Natural killer cell treated with Interleukin-12 subunit alpha and Interleukin-12 subunit beta and Interleukin-15 and Interleukin-18, amount 100 ng/mL, for 72 hours (primary cell): Measurements from ENCODE around the gene DGKQ. TPM values are rescaled to one million over a fixed set of nuclear protein-coding genes. Genes with fewer than 3 reads are reported as not detected.

Experiments used
- ATAC-seq, 2 donors: fragments of 150-1000 bp; cut with Tn5 transposase in 1 of 2; sonication (Bioruptor Pico), chemical (Tn5 transposase) in 1 of 2; 2 replicates each; pipeline ENCODE4 v1.10.0; 2021
- DNase-seq: peaks from one replicate; pipeline ENCODE4 v3.0.0; 2022; ENCODE audit warnings: low spot score
- H3K27ac Mint-ChIP-seq, 2 donors: 1 replicate in 1 of 2; 2 replicates in 1 of 2; pipeline ENCODE4 v1.8.0; 2022; ENCODE audit warnings: mixed read lengths in 2 of 2, mild to moderate bottlenecking in 1 of 2, moderate library complexity in 1 of 2
- H3K27me3 Mint-ChIP-seq, 2 donors: 1 replicate in 1 of 2; 2 replicates in 1 of 2; pipeline ENCODE4 v1.8.0; 2022; ENCODE audit warnings: mixed read lengths in 2 of 2
- H3K36me3 Mint-ChIP-seq: one replicate; pipeline ENCODE4 v1.8.0; 2022; ENCODE audit warnings: mixed read lengths
- H3K4me1 Mint-ChIP-seq, 2 donors: 1 replicate in 1 of 2; 2 replicates in 1 of 2; pipeline ENCODE4 v1.8.0; 2022; ENCODE audit warnings: low read depth in 2 of 2, mixed read lengths in 2 of 2, mild to moderate bottlenecking in 1 of 2
- H3K4me3 Mint-ChIP-seq: one replicate; pipeline ENCODE4 v1.8.0; 2022; ENCODE audit warnings: mixed read lengths
- H3K9me3 Mint-ChIP-seq: 2 replicates; pipeline ENCODE4 v1.8.0; 2022; ENCODE audit warnings: mixed read lengths
- total RNA-seq, 2 donors: library from RNA; stranded (reverse); gene quantifications; one replicate each; pipeline ENCODE4 v1.2.3, GENCODE V29; 2022

DGKQ gene
- total RNA-seq, 2 donors from 2014 or later, result 15.4 to 19.6 TPM

- no peak for ATAC-seq
- DNase-seq, result no peak
- no peak within 1 kb of the TSS for H3K4me3 Mint-ChIP-seq
- peaks cover 3 to 4% of the 10 kb centered on the region in 2 donors for H3K27me3 Mint-ChIP-seq
- peaks cover 0 to 1% of the 10 kb centered on the region in 2 donors for H3K4me1 Mint-ChIP-seq
- no peak within 1 kb of the TSS for H3K27ac Mint-ChIP-seq
- no peaks in the 10 kb centered on the region for H3K9me3 Mint-ChIP-seq
- H3K36me3 Mint-ChIP-seq, result no peaks in the 10 kb centered on the region
These were observed 20.0 kb upstream of the DGKQ start, which contains the start of gene SLC26A1 for GRCh38 chr4:993111-994029. Gene SLC26A1 (minus strand): TSS chr4:993404. CDS start chr4:991703, 1,701 bp downstream.

- peaks cover 0 to 3% of the 10 kb centered on the region in 2 donors for H3K27me3 Mint-ChIP-seq
- peaks cover 0 to 1% of the 10 kb centered on the region in 2 donors for H3K4me1 Mint-ChIP-seq
- H3K4me3 Mint-ChIP-seq, result no peak overlapping the region
- H3K27ac Mint-ChIP-seq, result no peak overlapping the region
- no peaks in the 10 kb centered on the region for H3K9me3 Mint-ChIP-seq
- no peaks in the 10 kb centered on the region for H3K36me3 Mint-ChIP-seq
- no peak for ATAC-seq
- no peak for DNase-seq
These were observed 19.1 kb upstream of the DGKQ start for GRCh38 chr4:992297-993110.

- H3K27me3 Mint-ChIP-seq, result no peaks in the 10 kb centered on the region
These were observed 18.3 kb upstream of the DGKQ start for GRCh38 chr4:991451-992296.

GRCh38 chr4:990746-991367 lies 17.5 kb upstream of the DGKQ start:
- DNase-seq (no peak), ATAC-seq (no peak)
- no peak overlapping the region for H3K4me3 Mint-ChIP-seq
- peaks cover 8% of the 10 kb centered on the region in 2 donors for H3K4me1 Mint-ChIP-seq
- no peak overlapping the region for H3K27ac Mint-ChIP-seq
- H3K9me3 Mint-ChIP-seq, result no peaks in the 10 kb centered on the region
- no peaks in the 10 kb centered on the region for H3K27me3 Mint-ChIP-seq
- H3K36me3 Mint-ChIP-seq, result no peaks in the 10 kb centered on the region

More at GRCh38 chr4:991451-992296, 18.3 kb upstream of the DGKQ start:
- ATAC-seq, result no peak
- DNase-seq, result no peak
- peaks cover 0 to 3% of the 10 kb centered on the region in 2 donors for H3K4me1 Mint-ChIP-seq
- no peak overlapping the region for H3K4me3 Mint-ChIP-seq
- no peaks in the 10 kb centered on the region for H3K36me3 Mint-ChIP-seq
- no peaks in the 10 kb centered on the region for H3K9me3 Mint-ChIP-seq
- H3K27ac Mint-ChIP-seq, result no peak overlapping the region

GRCh38 chr4:989722-990471 lies 16.5 kb upstream of the DGKQ start:
- H3K9me3 Mint-ChIP-seq, result no peaks in the 10 kb centered on the region
- no peak overlapping the region for H3K27ac Mint-ChIP-seq
- peaks cover 9 to 12% of the 10 kb centered on the region in 2 donors for H3K4me1 Mint-ChIP-seq
- H3K4me3 Mint-ChIP-seq, result no peak overlapping the region
- no peaks in the 10 kb centered on the region for H3K36me3 Mint-ChIP-seq
- H3K27me3 Mint-ChIP-seq, result no peaks in the 10 kb centered on the region
- ATAC-seq (no peak), DNase-seq (no peak)

GRCh38 chr4:988726-989721 lies 15.7 kb upstream of the DGKQ start:
- no peaks in the 10 kb centered on the region for H3K36me3 Mint-ChIP-seq
- no peak for ATAC-seq
- peaks cover 9 to 12% of the 10 kb centered on the region in 2 donors for H3K4me1 Mint-ChIP-seq
- H3K4me3 Mint-ChIP-seq, result no peak overlapping the region
- no peak overlapping the region for H3K27ac Mint-ChIP-seq
- H3K27me3 Mint-ChIP-seq, result no peaks in the 10 kb centered on the region
- no peaks in the 10 kb centered on the region for H3K9me3 Mint-ChIP-seq
- no peak for DNase-seq

GRCh38 chr4:987624-988513 lies 14.5 kb upstream of the DGKQ start:
- peak overlapping the region in 1 of 2 donors; percentile 68 for H3K27ac Mint-ChIP-seq
- no peaks in the 10 kb centered on the region for H3K9me3 Mint-ChIP-seq
- DNase-seq, result no peak
- H3K4me3 Mint-ChIP-seq, result peak overlapping the region; percentile 78
- H3K4me1 Mint-ChIP-seq, result peaks cover 9 to 12% of the 10 kb centered on the region in 2 donors
- ATAC-seq, result no peak
- no peaks in the 10 kb centered on the region for H3K36me3 Mint-ChIP-seq
- H3K27me3 Mint-ChIP-seq, result no peaks in the 10 kb centered on the region

GRCh38 chr4:986879-987623 lies 13.7 kb upstream of the DGKQ start, which contains the start of gene IDUA:
Gene IDUA (plus strand): TSS chr4:987044. CDS start chr4:987085, 41 bp downstream.
- H3K9me3 Mint-ChIP-seq, result no peaks in the 10 kb centered on the region
- peaks cover 9 to 12% of the 10 kb centered on the region in 2 donors for H3K4me1 Mint-ChIP-seq
- H3K27ac Mint-ChIP-seq, result peak within 1 kb of the TSS; percentile 60 to 85
- ATAC-seq, result peak; percentile 91 to 94
- H3K4me3 Mint-ChIP-seq, result peak within 1 kb of the TSS; percentile 86
- no peaks in the 10 kb centered on the region for H3K36me3 Mint-ChIP-seq
- peak; percentile 88 for DNase-seq
- H3K27me3 Mint-ChIP-seq, result no peaks in the 10 kb centered on the region

GRCh38 chr4:986428-986878 lies 13.1 kb upstream of the DGKQ start:
- H3K4me3 Mint-ChIP-seq, result peak overlapping the region; percentile 86
- no peak for DNase-seq
- no peaks in the 10 kb centered on the region for H3K36me3 Mint-ChIP-seq
- ATAC-seq, result peak; percentile 37 to 52
- H3K27ac Mint-ChIP-seq, result peak overlapping the region; percentile 60 to 85
- no peaks in the 10 kb centered on the region for H3K9me3 Mint-ChIP-seq
- H3K27me3 Mint-ChIP-seq, result no peaks in the 10 kb centered on the region
- H3K4me1 Mint-ChIP-seq, result peaks cover 9 to 12% of the 10 kb centered on the region in 2 donors

- peak; percentile 63 to 72 for ATAC-seq
- Mint-ChIP-seq H3K27ac (peak overlapping the region in 1 of 2 donors; percentile 60), H3K4me1 (peaks cover 9 to 12% of the 10 kb centered on the region in 2 donors), H3K27me3 (no peaks in the 10 kb centered on the region), H3K4me3 (peak overlapping the region; percentile 45), H3K36me3 (no peaks in the 10 kb centered on the region), H3K9me3 (no peaks in the 10 kb centered on the region)
- peak; percentile 81 for DNase-seq
These were observed 11.9 kb upstream of the DGKQ start for GRCh38 chr4:985123-985830.
